ENCODE measurements around the gene GOLGA1.
A peak's percentile ranks its signal among the peaks of the same experiment; 100 is the strongest.

The GOLGA1 gene

GRCh38 chr9:124886866-124887492, 53.9 kb downstream of the GOLGA1 start:
- no peak overlapping the region for H3K4me3 ChIP-seq (ENCODE audit: low read depth, low read length)
- in situ Hi-C loops (cut with HindIII; ENCODE audit: low sequenced_read_pairs), result no loop called here
- DNase-seq (ENCODE audit: low read depth), result no peak
- no peak for TF ChIP-seq CTCF (IDR thresholded peaks at IDR 0.05; ENCODE audit: low read depth, low read length, missing control alignments)

GRCh38 chr9:124886461-124886860, 54.4 kb downstream of the GOLGA1 start:
- TF ChIP-seq CTCF (IDR thresholded peaks at IDR 0.05; ENCODE audit: low read depth, low read length, missing control alignments), result no peak
- in situ Hi-C loops (cut with HindIII; ENCODE audit: low sequenced_read_pairs), result no loop called here
- DNase-seq (ENCODE audit: low read depth), result no peak

GRCh38 chr9:124885551-124885950, 55.3 kb downstream of the GOLGA1 start:
- H3K4me3 ChIP-seq (ENCODE audit: low read depth, low read length), result no peak overlapping the region
- in situ Hi-C loops (cut with HindIII; ENCODE audit: low sequenced_read_pairs), result no loop called here
- no peak for TF ChIP-seq CTCF (IDR thresholded peaks at IDR 0.05; ENCODE audit: low read depth, low read length, missing control alignments)
- no peak for DNase-seq (ENCODE audit: low read depth)

More at GRCh38 chr9:124886461-124886860, 54.4 kb downstream of the GOLGA1 start:
- no peak overlapping the region for H3K4me3 ChIP-seq (ENCODE audit: low read depth, low read length)

- DNase-seq (ENCODE audit: low read depth), result peak; percentile 55
- in situ Hi-C loops (cut with HindIII; ENCODE audit: low sequenced_read_pairs), result no loop called here
- no peak for TF ChIP-seq CTCF (IDR thresholded peaks at IDR 0.05; ENCODE audit: low read depth, low read length, missing control alignments)
- H3K4me3 ChIP-seq (ENCODE audit: low read depth, low read length), result no peak overlapping the region
Measured at GRCh38 chr9:124884376-124884775, 56.5 kb downstream of the GOLGA1 start.

GRCh38 chr9:124882231-124882630, 58.7 kb downstream of the GOLGA1 start:
- TF ChIP-seq CTCF (IDR thresholded peaks at IDR 0.05; ENCODE audit: low read depth, low read length, missing control alignments), result no peak
- no peak overlapping the region for H3K4me3 ChIP-seq (ENCODE audit: low read depth, low read length)
- in situ Hi-C loops (cut with HindIII; ENCODE audit: low sequenced_read_pairs), result no loop called here
- no peak for DNase-seq (ENCODE audit: low read depth)

GRCh38 chr9:124881138-124881743, 59.6 kb downstream of the GOLGA1 start:
- no peak overlapping the region for H3K4me3 ChIP-seq (ENCODE audit: low read depth, low read length)
- in situ Hi-C loops (cut with HindIII; ENCODE audit: low sequenced_read_pairs), result no loop called here
- TF ChIP-seq CTCF (IDR thresholded peaks at IDR 0.05; ENCODE audit: low read depth, low read length, missing control alignments), result no peak
- no peak for DNase-seq (ENCODE audit: low read depth)

All from astrocyte of the cerebellum (primary cell).